Keratinocyte (primary cell): Measurements from ENCODE around the gene SMYD1. TPM values are rescaled to one million over a fixed set of nuclear protein-coding genes. Genes with fewer than 3 reads are reported as not detected.

Experiments
- DNase-seq: peaks from one replicate; pipeline ENCODE4 v3.0.0-alpha.2; 2011; ENCODE audit warnings: low read depth, missing footprints, low spot score
- FAIRE-seq: peaks from 2 replicates; lab custom pipeline; 2011; peaks lifted over from hg19 to GRCh38; lab: Jason Lieb, UNC
- H2AFZ ChIP-seq: 2 replicates; pipeline ENCODE4 v1.6.0; 2012; ENCODE audit warnings: low read length, control low read depth, inconsistent platforms; ENCODE audit not compliant: control insufficient read depth
- H3K27ac ChIP-seq: 2 replicates; pipeline ENCODE4 v1.5.1; 2011; ENCODE audit warnings: low read length; ENCODE audit not compliant: control insufficient read depth, insufficient read depth
- H3K27me3 ChIP-seq: 3 replicates; pipeline ENCODE4 v1.6.0; 2011; ENCODE audit warnings: low read length; ENCODE audit not compliant: control insufficient read depth, insufficient read depth; ENCODE audit errors: extremely low read depth
- H3K36me3 ChIP-seq, 2 experiments: 2 replicates in 1 of 2; 3 replicates in 1 of 2; pipeline ENCODE4 v1.5.1; 2011; ENCODE audit warnings: low read length in 2 of 2, mild to moderate bottlenecking in 1 of 2; ENCODE audit not compliant: control insufficient read depth in 2 of 2, insufficient read depth in 2 of 2; ENCODE audit errors: extremely low read depth in 1 of 2
- H3K4me1 ChIP-seq: 3 replicates; pipeline ENCODE4 v1.5.1; 2011; ENCODE audit warnings: low read length; ENCODE audit not compliant: control insufficient read depth, insufficient read depth; ENCODE audit errors: extremely low read depth
- H3K4me2 ChIP-seq: 3 replicates; pipeline ENCODE4 v1.6.0; 2011; ENCODE audit warnings: low read depth, low read length; ENCODE audit not compliant: control insufficient read depth, insufficient read depth; ENCODE audit errors: extremely low read depth
- H3K4me3 ChIP-seq, 3 experiments: fragments of 200-600 bp in 1 of 3; sonication (generic) in 1 of 3; 2 replicates in 2 of 3; 3 replicates in 1 of 3; pipeline ENCODE4 v1.5.1; 2011 to 2016; ENCODE audit warnings: low read length in 3 of 3, mild to moderate bottlenecking in 3 of 3, control low read depth in 2 of 3, inconsistent platforms in 1 of 3, low read depth in 1 of 3, mixed read lengths in 1 of 3, mixed run types in 1 of 3, moderate library complexity in 1 of 3; ENCODE audit not compliant: control insufficient read depth in 2 of 3, insufficient read depth in 2 of 3; ENCODE audit errors: extremely low read depth in 1 of 3
- H3K79me2 ChIP-seq: 2 replicates; pipeline ENCODE4 v1.6.0; 2012; ENCODE audit warnings: low read length; ENCODE audit not compliant: control insufficient read depth, insufficient read depth
- H3K9ac ChIP-seq: 3 replicates; pipeline ENCODE4 v1.6.0; 2011; ENCODE audit warnings: low read length; ENCODE audit not compliant: control insufficient read depth, insufficient read depth; ENCODE audit errors: extremely low read depth
- H3K9me1 ChIP-seq: 3 replicates; pipeline ENCODE4 v1.6.0; 2011; ENCODE audit warnings: low read length; ENCODE audit not compliant: control insufficient read depth, insufficient read depth; ENCODE audit errors: extremely low read depth
- H3K9me3 ChIP-seq: 2 replicates; pipeline ENCODE4 v1.5.1; 2012; ENCODE audit warnings: low read depth, low read length; ENCODE audit not compliant: control insufficient read depth
- H4K20me1 ChIP-seq: 3 replicates; pipeline ENCODE4 v1.6.0; 2011; ENCODE audit warnings: low read length; ENCODE audit not compliant: control insufficient read depth, insufficient read depth; ENCODE audit errors: extremely low read depth
- CTCF ChIP-seq, 3 experiments: IDR thresholded peaks in 1 of 3; conservative IDR thresholded peaks in 1 of 3; optimal IDR thresholded peaks in 1 of 3; 2 replicates in 2 of 3; 3 replicates in 1 of 3; pipeline versions ENCODE3 to v1.5.1; 2011; ENCODE audit warnings: low read length in 3 of 3, mild to moderate bottlenecking in 3 of 3, moderate library complexity in 2 of 3, control low read depth in 1 of 3, inconsistent platforms in 1 of 3; ENCODE audit not compliant: insufficient read depth in 2 of 3; ENCODE audit errors: extremely low read depth in 1 of 3
- EZH2 ChIP-seq: IDR thresholded peaks from one replicate; pipeline ENCODE4 v1.6.1; 2012; ENCODE audit warnings: inconsistent platforms, mild to moderate bottlenecking, low read length, moderate library complexity
- dilution Hi-C: fragments of 300-500 bp; cut with MboI; formaldehyde crosslinking; loops from one replicate; pipeline ENCODE4 v1.7.0; 2020; ENCODE audit warnings: low sequenced_read_pairs; ENCODE audit not compliant: extremely low pct_ligation_motif_present
- polyA plus RNA-seq, 5 experiments: library from polyadenylated mRNA; depleted of rRNA in 3 of 5; stranded (reverse) in 3 of 5; stranded (forward) in 1 of 5; unstranded in 1 of 5; fragments of >200 nt; gene quantifications; 1 replicate in 1 of 5; 2 replicates in 3 of 5; 3 replicates in 1 of 5; pipeline versions ENCODE4 v1.2.1 to v1.2.3, GENCODE V29; 2011 to 2012; ENCODE audit warnings: missing spikeins in 2 of 5, low read depth in 1 of 5, low replicate concordance in 1 of 5

SMYD1 gene
- polyA plus RNA-seq, 1 donor (not counting 4 experiments of a cell fraction or from before 2014, with no cell fraction given), result not detected

- peaks cover 20% of the 10 kb centered on the region for H3K79me2 ChIP-seq
- dilution Hi-C loops, result no loop called here
- peak overlapping the region; percentile 69 to 80 (median 72) for H3K4me3 ChIP-seq
- peaks cover 14% of the 10 kb centered on the region for H3K4me1 ChIP-seq
- H3K9me3 ChIP-seq, result no peaks in the 10 kb centered on the region
- no peak for TF ChIP-seq CTCF (optimal IDR thresholded peaks at IDR 0.05 in 1 of 3, IDR thresholded peaks at IDR 0.05 in 1 of 3, conservative IDR thresholded peaks at IDR 0.05 in 1 of 3; ENCODE audit: extremely low read depth in 1 of 3, insufficient read depth in 2 of 3, low read length in 3 of 3)
- no peak for TF ChIP-seq EZH2
- peak overlapping the region; percentile 84 for H3K9ac ChIP-seq
- peaks cover 0 to 1% of the 10 kb centered on the region in 2 experiments for H3K36me3 ChIP-seq
- no peaks in the 10 kb centered on the region for H3K9me1 ChIP-seq
- no peak overlapping the region for H2AFZ ChIP-seq
- H4K20me1 ChIP-seq, result no peaks in the 10 kb centered on the region
- no peaks in the 10 kb centered on the region for H3K27me3 ChIP-seq
- FAIRE-seq (no peak), DNase-seq (no peak)
- H3K27ac ChIP-seq, result peak overlapping the region; percentile 78
- H3K4me2 ChIP-seq, result peak overlapping the region; percentile 85
Observed at GRCh38 chr2:88053934-88054781, 13.5 kb upstream of the SMYD1 start.

- Histone ChIP-seq H3K4me3 (peak overlapping the region; percentile 69 to 80 (median 72)), H3K27me3 (no peaks in the 10 kb centered on the region), H3K36me3 (peaks cover 0 to 1% of the 10 kb centered on the region in 2 experiments), H2AFZ (peak overlapping the region; percentile 19), H3K9me3 (no peaks in the 10 kb centered on the region), H3K9ac (peak overlapping the region; percentile 84), H3K9me1 (no peaks in the 10 kb centered on the region), H3K4me2 (peak overlapping the region; percentile 85), H3K27ac (peak overlapping the region; percentile 78), H4K20me1 (no peaks in the 10 kb centered on the region), H3K79me2 (peaks cover 20% of the 10 kb centered on the region), H3K4me1 (peaks cover 14% of the 10 kb centered on the region)
- no peak for DNase-seq
- dilution Hi-C loops, result no loop called here
- TF ChIP-seq CTCF (optimal IDR thresholded peaks at IDR 0.05 in 1 of 3, IDR thresholded peaks at IDR 0.05 in 1 of 3, conservative IDR thresholded peaks at IDR 0.05 in 1 of 3; ENCODE audit: extremely low read depth in 1 of 3, insufficient read depth in 2 of 3, low read length in 3 of 3) (no peak), EZH2 (no peak)
- FAIRE-seq, result no peak
Observed at GRCh38 chr2:88054782-88055370, 12.7 kb upstream of the SMYD1 start.
